ENCODE measurements around the gene CRLF2. TPM values are rescaled to one million over a fixed set of nuclear protein-coding genes. Genes with fewer than 3 reads are reported as not detected.

The CRLF2 gene
- total RNA-seq, 1 experiment from 2014 or later: 0.34 TPM

DNA sequence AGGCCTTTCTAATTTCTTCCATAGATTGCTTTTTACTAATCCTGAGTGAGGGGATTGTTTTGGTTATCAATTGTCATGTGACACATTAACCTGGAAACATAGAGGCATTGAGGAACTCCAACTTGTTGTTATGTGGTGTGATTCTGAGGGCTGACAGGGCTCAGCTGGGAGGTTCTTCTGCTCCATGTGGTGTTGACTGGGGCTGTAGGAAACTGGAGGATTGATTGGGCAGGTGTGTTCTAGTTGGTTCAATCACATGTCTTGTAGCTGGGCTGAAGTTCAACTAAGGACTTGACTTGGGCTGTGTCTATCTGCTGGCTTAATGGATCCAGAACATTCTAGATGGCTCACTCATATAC, 10.8 kb upstream of the CRLF2 start:
- ChIA-PET POLR2A (no interaction called here), RAD21 (ENCODE audit: low non-redundant PET in 1 of 2, low total read pairs in 2 of 2, uncharacterized antibody in 2 of 2, unreplicated experiment in 2 of 2) (no interaction called here), CTCF (no interaction called here)
- no peaks in the 10 kb centered on the region for H3K79me2 ChIP-seq (ENCODE audit: insufficient read depth, low read length)
- H2AFZ ChIP-seq (ENCODE audit: low read depth, low read length, poor library complexity, severe bottlenecking): no peak overlapping the region
- intact Hi-C loops (cut with micrococcal nuclease): no loop called here
- BruUV-seq (replicated peaks): no TSS peak
- H4K20me1 ChIP-seq (ENCODE audit: insufficient read depth): no peaks in the 10 kb centered on the region
- ATAC-seq (no peak), DNase-seq (ENCODE audit: low read depth, low spot score) (no peak)
- no peaks in the 10 kb centered on the region for H3K36me3 ChIP-seq (ENCODE audit: control insufficient read depth in 1 of 2, insufficient read depth in 2 of 2, low read length in 2 of 2)
- H3K27ac ChIP-seq (ENCODE audit: low read depth, low read length): no peak overlapping the region
- no peaks in the 10 kb centered on the region for H3K9me3 ChIP-seq (ENCODE audit: control insufficient read depth in 1 of 2, insufficient read depth in 1 of 2, low read depth in 1 of 2, low read length in 2 of 2)
- peaks cover 0 to 9% of the 10 kb centered on the region in 2 experiments; a peak in 1 of 4 replicates for H3K4me1 ChIP-seq (ENCODE audit: control insufficient read depth in 1 of 2, insufficient read depth in 2 of 2, low read length in 2 of 2)
- H3K9me2 ChIP-seq (ENCODE audit: insufficient read depth): no peaks in the 10 kb centered on the region
- H3K4me3 ChIP-seq (replicated peaks in 1 of 2; ENCODE audit: low read depth in 1 of 2, low read length in 2 of 2): no peak overlapping the region
- TF ChIP-seq POLR2AphosphoS5 (IDR thresholded peaks at IDR 0.05; ENCODE audit: low read depth, low read length) (no peak), FOSL1 (IDR thresholded peaks at IDR 0.05; ENCODE audit: low read depth) (no peak), EZH2phosphoT487 (IDR thresholded peaks at IDR 0.05; ENCODE audit: borderline replicate concordance) (no peak), SIN3A (IDR thresholded peaks at IDR 0.05; ENCODE audit: low read depth) (no peak), CEBPB (IDR thresholded peaks at IDR 0.05; ENCODE audit: low read depth) (no peak), ZFX (IDR thresholded peaks at IDR 0.05) (no peak), YY1 (IDR thresholded peaks at IDR 0.05; ENCODE audit: extremely low read depth, insufficient replicate concordance, low read depth, low read length) (no peak), ELF1 (IDR thresholded peaks at IDR 0.05; ENCODE audit: borderline replicate concordance, low read depth) (no peak)
- TF ChIP-seq, protein P1, sequence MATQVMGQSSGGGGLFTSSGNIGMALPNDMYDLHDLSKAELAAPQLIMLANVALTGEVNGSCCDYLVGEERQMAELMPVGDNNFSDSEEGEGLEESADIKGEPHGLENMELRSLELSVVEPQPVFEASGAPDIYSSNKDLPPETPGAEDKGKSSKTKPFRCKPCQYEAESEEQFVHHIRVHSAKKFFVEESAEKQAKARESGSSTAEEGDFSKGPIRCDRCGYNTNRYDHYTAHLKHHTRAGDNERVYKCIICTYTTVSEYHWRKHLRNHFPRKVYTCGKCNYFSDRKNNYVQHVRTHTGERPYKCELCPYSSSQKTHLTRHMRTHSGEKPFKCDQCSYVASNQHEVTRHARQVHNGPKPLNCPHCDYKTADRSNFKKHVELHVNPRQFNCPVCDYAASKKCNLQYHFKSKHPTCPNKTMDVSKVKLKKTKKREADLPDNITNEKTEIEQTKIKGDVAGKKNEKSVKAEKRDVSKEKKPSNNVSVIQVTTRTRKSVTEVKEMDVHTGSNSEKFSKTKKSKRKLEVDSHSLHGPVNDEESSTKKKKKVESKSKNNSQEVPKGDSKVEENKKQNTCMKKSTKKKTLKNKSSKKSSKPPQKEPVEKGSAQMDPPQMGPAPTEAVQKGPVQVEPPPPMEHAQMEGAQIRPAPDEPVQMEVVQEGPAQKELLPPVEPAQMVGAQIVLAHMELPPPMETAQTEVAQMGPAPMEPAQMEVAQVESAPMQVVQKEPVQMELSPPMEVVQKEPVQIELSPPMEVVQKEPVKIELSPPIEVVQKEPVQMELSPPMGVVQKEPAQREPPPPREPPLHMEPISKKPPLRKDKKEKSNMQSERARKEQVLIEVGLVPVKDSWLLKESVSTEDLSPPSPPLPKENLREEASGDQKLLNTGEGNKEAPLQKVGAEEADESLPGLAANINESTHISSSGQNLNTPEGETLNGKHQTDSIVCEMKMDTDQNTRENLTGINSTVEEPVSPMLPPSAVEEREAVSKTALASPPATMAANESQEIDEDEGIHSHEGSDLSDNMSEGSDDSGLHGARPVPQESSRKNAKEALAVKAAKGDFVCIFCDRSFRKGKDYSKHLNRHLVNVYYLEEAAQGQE (IDR thresholded peaks at IDR 0.05; ENCODE audit: low read depth): no peak
- TF ChIP-seq, protein P2, sequence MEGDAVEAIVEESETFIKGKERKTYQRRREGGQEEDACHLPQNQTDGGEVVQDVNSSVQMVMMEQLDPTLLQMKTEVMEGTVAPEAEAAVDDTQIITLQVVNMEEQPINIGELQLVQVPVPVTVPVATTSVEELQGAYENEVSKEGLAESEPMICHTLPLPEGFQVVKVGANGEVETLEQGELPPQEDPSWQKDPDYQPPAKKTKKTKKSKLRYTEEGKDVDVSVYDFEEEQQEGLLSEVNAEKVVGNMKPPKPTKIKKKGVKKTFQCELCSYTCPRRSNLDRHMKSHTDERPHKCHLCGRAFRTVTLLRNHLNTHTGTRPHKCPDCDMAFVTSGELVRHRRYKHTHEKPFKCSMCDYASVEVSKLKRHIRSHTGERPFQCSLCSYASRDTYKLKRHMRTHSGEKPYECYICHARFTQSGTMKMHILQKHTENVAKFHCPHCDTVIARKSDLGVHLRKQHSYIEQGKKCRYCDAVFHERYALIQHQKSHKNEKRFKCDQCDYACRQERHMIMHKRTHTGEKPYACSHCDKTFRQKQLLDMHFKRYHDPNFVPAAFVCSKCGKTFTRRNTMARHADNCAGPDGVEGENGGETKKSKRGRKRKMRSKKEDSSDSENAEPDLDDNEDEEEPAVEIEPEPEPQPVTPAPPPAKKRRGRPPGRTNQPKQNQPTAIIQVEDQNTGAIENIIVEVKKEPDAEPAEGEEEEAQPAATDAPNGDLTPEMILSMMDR (IDR thresholded peaks at IDR 0.05 in 2 of 3, conservative IDR thresholded peaks at IDR 0.05 in 1 of 3; ENCODE audit: borderline replicate concordance in 1 of 3, insufficient read depth in 1 of 3, low read depth in 2 of 3, low read length in 2 of 3): no peak
- peak overlapping the region; percentile 25 for H3K4me2 ChIP-seq (ENCODE audit: low read length)
- no peak overlapping the region for H3K9ac ChIP-seq (ENCODE audit: low read length)
- H3K27me3 ChIP-seq (ENCODE audit: insufficient read depth, low read length): no peaks in the 10 kb centered on the region
